Dermis microvascular lymphatic vessel endothelial cell (primary cell): Measurements from ENCODE around the gene MAP3K5. TPM values are rescaled to one million over a fixed set of nuclear protein-coding genes. Genes with fewer than 3 reads are reported as not detected.
"Not testable (repeated sequence)": the region's sequence is repeated elsewhere in the genome, so short reads cannot be mapped to it uniquely, and the experiment has no call there.

Experiments
- DNase-seq, 2 donors: peaks; one replicate each; pipeline versions ENCODE4 v3.0.0 to v3.0.0-alpha.2; 2010; ENCODE audit warnings: low read depth in 2 of 2
- total RNA-seq: library from RNA; depleted of rRNA; stranded (reverse); fragments of >200 nt; gene quantifications from 2 replicates; pipeline ENCODE4 v1.2.1, GENCODE V29; 2014

MAP3K5 gene
- total RNA-seq, 1 donor from 2014 or later, result 2.3 TPM

DNA sequence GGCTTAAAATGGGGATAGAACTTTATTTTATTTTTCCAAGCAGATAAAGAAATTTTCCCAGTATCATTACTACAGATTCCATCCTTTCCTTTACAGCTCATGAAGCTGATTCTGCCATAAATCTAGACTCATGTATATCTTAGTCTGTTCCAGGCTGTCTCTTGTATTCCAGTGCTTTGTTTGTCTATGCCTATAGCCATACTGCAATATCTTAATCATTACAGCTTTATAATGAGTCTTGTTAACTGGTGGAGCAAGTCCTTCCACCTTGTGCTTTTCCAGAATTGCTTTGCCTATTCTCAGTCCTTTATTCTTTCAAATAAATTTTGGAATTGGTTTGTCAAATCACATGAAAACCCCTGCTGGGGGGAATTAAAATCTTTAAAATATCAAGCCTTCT is 99.2 kb downstream of the MAP3K5 start:
- DNase-seq, result no peak

GRCh38 chr6:136687894-136688293 is 104.4 kb downstream of the MAP3K5 start:
- not testable (repeated sequence) for DNase-seq

GRCh38 chr6:136685540-136686108 is 106.7 kb downstream of the MAP3K5 start:
- no peak for DNase-seq

DNA sequence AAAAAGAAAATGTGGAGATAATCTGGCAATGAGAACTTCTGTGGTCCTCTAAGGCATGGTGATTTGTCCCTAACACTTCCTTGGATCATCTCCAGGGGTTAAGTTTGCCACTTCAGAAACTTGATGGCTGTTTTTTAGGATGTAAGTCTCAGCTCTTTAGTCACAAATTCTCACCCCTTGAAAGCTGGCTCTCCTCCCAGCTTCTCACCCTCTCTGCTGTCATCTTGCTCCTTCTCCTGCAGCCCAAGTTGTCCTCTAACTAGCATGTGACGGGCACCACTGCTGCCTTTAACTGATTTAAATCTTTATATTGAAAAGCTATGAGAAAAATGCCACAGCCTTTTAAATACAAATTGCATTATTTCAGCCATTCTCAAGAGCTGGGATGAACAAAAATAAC is 107.8 kb downstream of the MAP3K5 start:
- DNase-seq, result no peak

DNA sequence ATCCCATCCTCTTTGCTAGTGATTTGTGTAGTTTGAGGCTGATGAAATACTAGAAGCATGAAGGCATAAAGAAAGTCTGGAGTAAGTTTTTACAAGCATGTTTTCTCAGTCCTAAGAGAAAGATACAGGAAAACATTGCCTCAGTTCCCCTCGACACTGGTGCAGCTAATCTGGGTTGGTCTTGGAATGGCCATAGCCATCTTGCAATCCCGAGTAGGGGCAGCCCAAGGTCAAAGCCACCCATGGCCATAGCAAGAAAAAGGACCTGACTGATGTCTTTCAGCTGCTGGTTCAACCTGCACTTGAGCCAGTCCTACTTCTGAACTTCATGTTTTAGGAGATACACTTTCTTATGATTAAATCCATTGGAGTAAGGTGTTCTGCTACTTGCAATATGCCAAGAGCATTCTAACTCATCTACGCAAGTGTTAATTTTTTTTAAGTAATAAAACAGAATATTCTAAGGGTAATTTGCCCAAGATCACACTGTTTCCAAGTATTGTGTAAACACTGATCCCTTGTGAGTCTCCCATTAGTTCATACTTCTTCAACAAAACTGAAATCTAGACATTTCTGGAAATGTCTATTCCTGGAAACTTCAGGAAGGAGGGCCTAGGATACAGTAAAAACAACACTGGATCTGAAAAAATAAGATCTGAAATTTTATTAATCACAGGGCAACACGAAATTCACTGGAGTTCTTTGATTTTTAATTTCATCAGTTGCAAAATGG is 108.9 kb downstream of the MAP3K5 start:
- no peak for DNase-seq

DNA sequence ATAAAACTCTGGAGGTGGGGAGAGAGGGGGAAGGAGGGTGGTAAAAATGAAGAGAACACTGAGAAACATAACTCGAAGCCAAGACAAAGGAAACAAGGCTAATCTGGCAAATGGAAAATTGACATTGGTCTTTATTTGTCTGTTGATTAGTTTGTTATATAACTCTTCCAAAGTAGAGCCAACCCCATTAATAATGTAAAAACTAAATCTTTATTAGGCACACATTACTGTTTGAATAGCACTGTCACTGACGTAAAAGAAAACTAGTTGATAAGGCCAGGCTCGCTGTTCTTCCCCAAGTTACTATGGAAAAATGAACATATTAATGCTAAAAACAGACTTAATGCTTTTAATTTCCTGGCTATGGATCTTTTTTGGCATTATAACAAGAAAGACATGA is 110.0 kb downstream of the MAP3K5 start:
- DNase-seq, result no peak

DNA sequence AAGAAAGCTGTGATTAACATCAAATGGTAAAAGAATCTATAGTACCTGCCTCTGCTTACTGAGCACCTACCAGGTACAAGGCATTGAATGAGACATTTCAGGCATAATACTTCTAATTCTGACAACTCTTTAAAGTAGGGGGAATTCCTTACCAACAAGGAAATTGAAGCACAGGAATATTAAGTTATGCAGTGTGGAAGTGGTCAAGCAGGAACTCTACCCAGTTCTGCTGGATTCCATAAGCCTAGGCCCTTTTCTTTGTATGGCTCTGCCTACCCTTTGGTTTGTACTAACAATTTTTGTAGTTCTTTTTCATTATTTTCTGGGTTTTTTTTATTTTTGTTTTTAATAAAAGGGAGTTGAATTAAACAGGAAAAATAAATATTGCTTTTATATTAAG is 114.5 kb downstream of the MAP3K5 start:
- no peak for DNase-seq

- DNase-seq, result no peak
Observed at GRCh38 chr6:136677344-136677743, 114.9 kb downstream of the MAP3K5 start.

DNA sequence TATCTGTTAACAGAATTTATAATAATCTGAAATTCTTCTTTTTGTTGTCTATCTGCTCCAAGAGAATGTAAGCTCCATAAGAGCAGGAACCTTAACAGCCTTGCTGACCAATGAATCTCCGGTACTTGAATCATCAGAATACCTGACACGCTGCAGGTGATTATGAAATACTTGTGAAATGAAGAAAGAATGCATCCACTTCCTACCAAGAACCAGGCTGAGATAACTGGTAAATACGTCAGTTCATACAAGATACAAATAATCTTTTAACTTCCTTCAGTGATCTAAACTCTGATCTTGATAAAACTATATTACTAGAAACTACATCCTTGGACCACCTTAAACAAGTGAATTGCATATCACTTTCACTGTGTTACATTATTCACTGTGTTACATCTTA is 116.2 kb downstream of the MAP3K5 start:
- no peak for DNase-seq

GRCh38 chr6:136673571-136673970 is 118.7 kb downstream of the MAP3K5 start:
- no peak for DNase-seq

DNA sequence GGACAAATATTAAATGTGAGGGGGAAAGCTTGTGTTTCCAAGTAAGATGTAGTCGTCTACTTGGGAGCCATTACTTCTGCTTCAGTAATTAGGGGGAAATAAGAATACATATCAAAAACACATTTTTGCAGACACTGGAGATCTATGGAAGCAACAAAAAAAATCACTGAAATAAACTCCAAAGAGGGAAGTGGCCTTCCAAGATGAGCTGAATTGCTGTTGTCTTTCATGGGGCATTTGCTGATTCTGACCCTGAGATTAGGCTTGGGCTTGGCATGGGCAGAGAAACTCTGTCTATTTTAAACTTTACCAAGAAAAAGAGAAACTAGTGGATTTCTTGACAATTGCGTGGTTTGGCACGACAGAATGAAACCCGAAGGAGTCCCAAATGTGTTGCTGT is 120.1 kb downstream of the MAP3K5 start:
- DNase-seq, result no peak

DNA sequence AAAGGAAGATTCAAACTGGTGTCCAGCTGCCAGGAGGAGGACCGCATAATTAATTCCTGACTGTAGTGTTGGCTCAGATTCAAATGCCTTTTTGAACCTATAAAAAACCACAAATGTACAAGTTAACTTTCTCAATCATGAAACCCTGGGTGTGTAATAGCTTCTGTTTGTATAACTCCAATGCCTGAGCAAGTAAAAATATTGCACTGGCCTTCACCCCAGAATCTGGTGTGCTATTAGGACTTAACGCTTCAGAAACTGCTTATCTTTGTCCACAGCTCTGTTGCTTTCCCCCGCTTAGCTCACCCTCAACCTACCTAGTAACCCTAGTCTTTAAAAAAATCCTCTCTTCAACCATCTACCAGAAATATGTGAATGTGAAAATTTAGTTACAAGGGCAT is 123.0 kb downstream of the MAP3K5 start:
- DNase-seq, result peak in 1 of 2 donors; percentile 26

GRCh38 chr6:136668571-136668970 is 123.7 kb downstream of the MAP3K5 start:
- no peak for DNase-seq

DNA sequence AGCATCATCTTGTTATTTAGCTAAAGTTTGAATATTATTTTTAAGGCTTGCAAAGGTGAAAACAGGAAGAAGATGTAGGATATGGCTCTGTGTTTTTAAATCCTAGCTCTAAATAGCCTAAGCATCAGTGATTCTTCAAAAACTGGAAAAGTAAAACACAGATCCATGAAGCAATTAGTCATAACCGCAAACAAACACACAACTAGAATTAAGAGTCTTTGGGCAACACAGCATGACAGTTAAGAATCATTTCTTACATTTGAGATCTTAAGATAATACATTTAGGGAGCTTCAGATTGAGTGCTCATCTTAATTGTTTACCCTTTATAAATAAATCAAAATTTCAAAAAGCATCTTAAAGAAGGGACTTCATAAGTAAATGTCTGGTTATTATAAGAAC is 126.2 kb downstream of the MAP3K5 start:
- no peak for DNase-seq

DNA sequence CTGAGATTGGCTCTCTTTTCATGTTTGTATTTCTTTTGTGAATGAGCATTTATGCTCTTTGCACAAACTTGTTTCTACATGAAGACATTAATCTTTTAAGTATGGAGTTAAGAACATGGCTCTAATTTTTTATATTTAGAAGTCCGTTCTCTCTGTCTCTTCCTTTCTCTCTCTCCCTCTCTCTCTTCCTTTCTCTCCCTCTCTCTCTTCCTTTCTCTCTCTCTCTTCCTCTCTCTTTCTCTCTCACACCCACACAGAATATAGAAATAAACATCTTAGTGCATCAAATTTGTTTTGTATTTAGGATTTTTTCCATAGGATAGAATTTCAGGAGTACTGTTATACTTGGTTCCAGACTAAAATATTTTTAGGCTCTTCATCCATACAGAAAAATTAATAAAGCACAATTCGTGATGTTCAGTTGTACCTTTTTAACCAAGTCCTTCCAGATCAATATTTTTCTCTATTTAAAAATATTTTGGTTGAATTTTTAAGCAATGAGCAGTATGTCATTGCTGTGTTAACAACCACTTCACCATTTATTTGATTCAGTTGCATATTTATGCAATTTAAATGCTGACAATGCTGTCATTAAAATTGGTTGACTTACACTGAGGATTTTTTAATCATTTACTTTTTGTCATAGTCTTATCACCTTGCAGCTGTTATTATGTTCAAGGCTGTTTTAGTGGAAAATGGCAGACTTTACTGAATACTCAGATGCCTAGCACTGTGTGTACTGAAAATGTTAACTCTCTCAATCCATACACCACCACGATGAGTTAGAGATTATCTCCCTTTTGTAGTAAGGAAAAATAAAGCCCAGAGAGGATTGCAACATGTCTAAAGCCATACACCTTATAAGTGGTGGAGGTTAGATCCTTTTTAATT is 129.7 kb downstream of the MAP3K5 start:
- DNase-seq, result no peak

GRCh38 chr6:136660727-136661126 is 131.6 kb downstream of the MAP3K5 start:
- DNase-seq, result no peak

- DNase-seq, result no peak
Observed at GRCh38 chr6:136659991-136660499, 132.2 kb downstream of the MAP3K5 start.

DNA sequence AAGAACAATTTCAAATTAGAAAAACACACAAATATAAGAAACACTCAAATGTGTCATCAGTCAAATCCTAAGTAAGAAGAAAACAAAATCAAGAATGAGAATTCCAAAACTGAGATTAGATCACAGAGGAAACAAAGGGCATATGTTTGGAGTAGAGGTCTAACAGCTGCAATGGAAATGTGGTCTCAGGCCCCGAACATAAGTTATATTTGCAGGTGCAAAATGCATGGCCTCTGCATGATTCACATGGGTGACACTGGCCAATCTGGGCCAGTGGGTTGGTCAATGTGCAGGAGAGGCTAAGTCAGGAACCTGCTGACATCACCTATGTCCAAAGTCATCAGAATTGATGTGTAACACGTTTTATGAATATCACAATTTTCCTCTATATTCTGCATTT is 133.6 kb downstream of the MAP3K5 start:
- DNase-seq, result peak in 1 of 2 donors; percentile 14

GRCh38 chr6:136657666-136658065 is 134.6 kb downstream of the MAP3K5 start:
- DNase-seq, result no peak

DNA sequence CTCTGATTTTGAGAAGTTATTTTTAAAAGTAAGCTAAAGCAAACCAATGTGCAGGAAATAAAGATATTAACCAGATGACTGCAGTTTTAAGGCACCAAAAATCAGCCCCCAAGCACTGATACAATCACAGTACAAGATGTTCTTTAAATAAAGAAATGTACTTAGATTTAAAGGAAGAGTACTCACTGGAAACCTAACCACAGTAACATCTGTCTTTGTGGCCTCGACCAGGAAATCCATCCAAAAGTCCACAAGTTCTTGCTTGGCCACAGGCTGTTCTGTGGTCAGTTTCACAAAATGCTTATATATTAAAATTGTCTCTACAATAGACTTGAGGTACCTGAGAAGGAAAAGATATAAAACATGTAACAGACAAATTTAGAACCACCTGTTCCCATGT is 136.2 kb downstream of the MAP3K5 start:
- DNase-seq, result no peak

DNA sequence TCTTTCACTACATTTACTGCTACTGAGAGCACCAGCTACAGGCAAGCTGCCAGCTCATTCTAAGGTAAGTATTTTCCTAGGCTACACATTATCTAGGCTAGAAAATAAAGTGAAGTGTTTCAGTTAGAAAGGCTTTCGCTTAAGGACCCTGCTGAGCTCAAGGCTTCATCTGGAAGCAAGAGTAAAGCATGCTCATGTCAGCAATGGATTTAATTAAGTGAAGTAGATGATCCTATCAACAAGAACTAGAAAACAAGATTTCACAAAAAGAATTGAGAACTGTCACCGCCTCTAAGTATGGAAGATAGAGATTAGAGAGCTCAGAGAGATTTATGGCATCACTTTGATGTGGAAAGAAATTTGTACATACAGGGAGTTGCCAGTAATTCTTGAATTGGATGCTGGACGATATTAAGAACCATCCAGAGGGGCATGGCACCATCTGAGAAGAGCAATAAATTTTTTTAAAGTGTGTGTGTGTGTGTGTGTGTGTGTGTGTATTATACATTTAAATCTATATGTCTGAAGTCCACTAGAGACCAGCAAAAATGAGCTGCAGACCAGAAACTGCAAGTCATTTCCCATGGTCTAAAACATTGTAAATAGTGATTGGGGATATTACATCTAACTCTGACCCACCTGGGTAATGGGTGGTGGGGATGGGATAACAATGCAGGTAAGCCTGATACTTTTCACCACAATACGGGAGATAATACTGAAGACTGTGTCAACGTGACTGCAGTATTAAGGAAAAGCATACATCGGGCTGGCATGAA is 136.8 kb downstream of the MAP3K5 start:
- DNase-seq, result no peak
